Measurements from ENCODE around the gene PHLPP1. TPM values are rescaled to one million over a fixed set of nuclear protein-coding genes. Genes with fewer than 3 reads are reported as not detected.
A peak's percentile ranks its signal among the peaks of the same experiment; 100 is the strongest.

Gene PHLPP1
- total RNA-seq, 1 experiment from 2014 or later = 13.7 TPM

DNA sequence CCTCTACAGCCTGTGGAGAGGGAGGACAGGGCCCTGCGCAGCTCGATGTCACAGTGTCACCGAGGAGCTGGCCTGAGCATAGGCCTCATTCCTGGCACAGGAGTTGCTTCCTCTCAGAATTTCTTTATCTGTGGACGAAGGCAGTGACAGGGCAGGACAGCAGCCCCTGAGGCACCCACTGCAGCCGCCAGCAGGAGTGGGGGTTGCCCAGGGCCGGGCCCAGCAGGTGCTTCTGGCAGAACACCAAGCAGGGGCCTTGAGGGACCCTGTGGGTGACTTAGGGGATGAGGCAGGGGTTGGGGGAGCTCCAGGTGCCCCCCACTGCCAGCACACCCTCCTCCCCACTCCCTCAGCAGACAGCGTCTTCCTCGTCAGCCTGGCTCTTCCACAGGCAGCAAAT is 290.0 kb downstream of the PHLPP1 start:
- TF ChIP-seq EZH2 (IDR thresholded peaks at IDR 0.05; ENCODE audit: borderline replicate concordance, low read depth, low read length, poor library complexity, severe bottlenecking) = no peak
- TF ChIP-seq, protein P1, sequence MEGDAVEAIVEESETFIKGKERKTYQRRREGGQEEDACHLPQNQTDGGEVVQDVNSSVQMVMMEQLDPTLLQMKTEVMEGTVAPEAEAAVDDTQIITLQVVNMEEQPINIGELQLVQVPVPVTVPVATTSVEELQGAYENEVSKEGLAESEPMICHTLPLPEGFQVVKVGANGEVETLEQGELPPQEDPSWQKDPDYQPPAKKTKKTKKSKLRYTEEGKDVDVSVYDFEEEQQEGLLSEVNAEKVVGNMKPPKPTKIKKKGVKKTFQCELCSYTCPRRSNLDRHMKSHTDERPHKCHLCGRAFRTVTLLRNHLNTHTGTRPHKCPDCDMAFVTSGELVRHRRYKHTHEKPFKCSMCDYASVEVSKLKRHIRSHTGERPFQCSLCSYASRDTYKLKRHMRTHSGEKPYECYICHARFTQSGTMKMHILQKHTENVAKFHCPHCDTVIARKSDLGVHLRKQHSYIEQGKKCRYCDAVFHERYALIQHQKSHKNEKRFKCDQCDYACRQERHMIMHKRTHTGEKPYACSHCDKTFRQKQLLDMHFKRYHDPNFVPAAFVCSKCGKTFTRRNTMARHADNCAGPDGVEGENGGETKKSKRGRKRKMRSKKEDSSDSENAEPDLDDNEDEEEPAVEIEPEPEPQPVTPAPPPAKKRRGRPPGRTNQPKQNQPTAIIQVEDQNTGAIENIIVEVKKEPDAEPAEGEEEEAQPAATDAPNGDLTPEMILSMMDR (conservative IDR thresholded peaks at IDR 0.05; ENCODE audit: low read depth, low read length) = no peak
- no peak for DNase-seq (ENCODE audit: low spot score)
- POLR2A ChIA-PET (ENCODE audit: low non-redundant PET) = no interaction called here
- H3K9me3 ChIP-seq (ENCODE audit: low read depth, low read length, poor library complexity, severe bottlenecking) = no peaks in the 10 kb centered on the region
- no peaks in the 10 kb centered on the region for H3K4me1 ChIP-seq (ENCODE audit: insufficient read depth, low read length, poor library complexity, severe bottlenecking)
- H3K4me3 ChIP-seq (ENCODE audit: low read depth, low read length, poor library complexity, severe bottlenecking) = no peak overlapping the region
- H3K36me3 ChIP-seq (ENCODE audit: insufficient read depth, low read length, poor library complexity, severe bottlenecking) = no peaks in the 10 kb centered on the region
- H3K27ac ChIP-seq (ENCODE audit: low read depth, low read length, poor library complexity, severe bottlenecking) = no peak overlapping the region
- no peaks in the 10 kb centered on the region for H3K27me3 ChIP-seq (replicated peaks; ENCODE audit: insufficient read depth, low read depth, low read length, poor library complexity)
- intact Hi-C loops (cut with micrococcal nuclease; ENCODE audit: unreplicated experiment) = no loop called here
- CTCF ChIA-PET = interaction anchor here (0.6 kb wide), 1 partner anchor 12 kb away, joined by 4 read pairs; no protein-coding TSS in a partner anchor
- no TSS peak for BruUV-seq (replicated peaks)

GRCh38 chr18:63007231-63007630 is 291.9 kb downstream of the PHLPP1 start:
- CTCF ChIA-PET = no interaction called here
- Histone ChIP-seq H3K4me1 (ENCODE audit: insufficient read depth, low read length, poor library complexity, severe bottlenecking) (no peaks in the 10 kb centered on the region), H3K27me3 (replicated peaks; ENCODE audit: insufficient read depth, low read depth, low read length, poor library complexity) (no peaks in the 10 kb centered on the region), H3K9me3 (ENCODE audit: low read depth, low read length, poor library complexity, severe bottlenecking) (no peaks in the 10 kb centered on the region), H3K27ac (ENCODE audit: low read depth, low read length, poor library complexity, severe bottlenecking) (no peak overlapping the region), H3K36me3 (ENCODE audit: insufficient read depth, low read length, poor library complexity, severe bottlenecking) (no peaks in the 10 kb centered on the region), H3K4me3 (ENCODE audit: low read depth, low read length, poor library complexity, severe bottlenecking) (no peak overlapping the region)
- POLR2A ChIA-PET (ENCODE audit: low non-redundant PET) = no interaction called here
- DNase-seq (ENCODE audit: low spot score) = no peak
- TF ChIP-seq EZH2 (IDR thresholded peaks at IDR 0.05; ENCODE audit: borderline replicate concordance, low read depth, low read length, poor library complexity, severe bottlenecking) = no peak
- intact Hi-C loops (cut with micrococcal nuclease; ENCODE audit: unreplicated experiment) = no loop called here
- BruUV-seq (replicated peaks) = no TSS peak

GRCh38 chr18:63016270-63016669 is 300.9 kb downstream of the PHLPP1 start:
- no peaks in the 10 kb centered on the region for H3K4me1 ChIP-seq (ENCODE audit: insufficient read depth, low read length, poor library complexity, severe bottlenecking)
- H3K36me3 ChIP-seq (ENCODE audit: insufficient read depth, low read length, poor library complexity, severe bottlenecking) = no peaks in the 10 kb centered on the region
- no peak for TF ChIP-seq EZH2 (IDR thresholded peaks at IDR 0.05; ENCODE audit: borderline replicate concordance, low read depth, low read length, poor library complexity, severe bottlenecking)
- TF ChIP-seq, protein P1 (conservative IDR thresholded peaks at IDR 0.05; ENCODE audit: low read depth, low read length) = peak; percentile 82
- no TSS peak for BruUV-seq (replicated peaks)
- no peaks in the 10 kb centered on the region for H3K27me3 ChIP-seq (replicated peaks; ENCODE audit: insufficient read depth, low read depth, low read length, poor library complexity)
- DNase-seq (ENCODE audit: low spot score) = peak; percentile 84
- ChIA-PET CTCF (interaction anchor here (0.6 to 2.4 kb wide), 11 partner anchors 23 to 572 kb away, joined by 3 to 15 read pairs (median 4); partner anchors contain the start of gene VPS4B), POLR2A (ENCODE audit: low non-redundant PET) (interaction anchor here (0.6 kb wide), 2 partner anchors 164 to 822 kb away, joined by 3 read pairs; no protein-coding TSS in a partner anchor)
- no peak overlapping the region for H3K27ac ChIP-seq (ENCODE audit: low read depth, low read length, poor library complexity, severe bottlenecking)
- peaks cover 3% of the 10 kb centered on the region for H3K9me3 ChIP-seq (ENCODE audit: low read depth, low read length, poor library complexity, severe bottlenecking)
- intact Hi-C loops (cut with micrococcal nuclease; ENCODE audit: unreplicated experiment) = loop anchor here (2.0 to 10.0 kb wide), 5 partner anchors 141 to 559 kb away; no protein-coding TSS in a partner anchor
- H3K4me3 ChIP-seq (ENCODE audit: low read depth, low read length, poor library complexity, severe bottlenecking) = no peak overlapping the region

DNA sequence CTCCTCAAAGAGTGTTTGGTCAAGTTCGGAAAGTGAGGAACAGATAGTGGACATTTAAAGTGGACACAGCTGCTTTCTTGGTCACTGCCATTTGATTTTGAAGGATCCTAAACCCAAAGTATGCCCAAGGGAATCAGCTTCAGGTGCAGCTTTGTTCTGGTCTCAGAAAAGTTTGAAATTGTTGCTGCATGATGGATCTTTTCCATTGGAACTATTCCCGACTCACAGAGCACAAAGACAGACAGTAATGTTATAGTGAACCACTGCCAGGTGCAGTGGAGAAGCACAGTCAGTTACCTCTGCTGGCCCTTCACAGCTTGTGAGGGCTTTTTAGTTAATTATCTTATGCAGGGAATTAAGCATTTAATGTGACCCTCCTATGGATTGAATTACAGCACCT is 301.7 kb downstream of the PHLPP1 start:
- ChIA-PET CTCF (interaction anchor here (0.6 to 2.4 kb wide), 3 partner anchors 422 to 725 kb away, joined by 3 to 13 read pairs (median 6); no protein-coding TSS in a partner anchor), POLR2A (ENCODE audit: low non-redundant PET) (no interaction called here)
- intact Hi-C loops (cut with micrococcal nuclease; ENCODE audit: unreplicated experiment) = loop anchor here (2.0 to 10.0 kb wide), 5 partner anchors 140 to 558 kb away; no protein-coding TSS in a partner anchor
- Histone ChIP-seq H3K36me3 (ENCODE audit: insufficient read depth, low read length, poor library complexity, severe bottlenecking) (no peaks in the 10 kb centered on the region), H3K27me3 (replicated peaks; ENCODE audit: insufficient read depth, low read depth, low read length, poor library complexity) (no peaks in the 10 kb centered on the region), H3K4me3 (ENCODE audit: low read depth, low read length, poor library complexity, severe bottlenecking) (no peak overlapping the region), H3K9me3 (ENCODE audit: low read depth, low read length, poor library complexity, severe bottlenecking) (peaks cover 3% of the 10 kb centered on the region), H3K27ac (ENCODE audit: low read depth, low read length, poor library complexity, severe bottlenecking) (no peak overlapping the region), H3K4me1 (ENCODE audit: insufficient read depth, low read length, poor library complexity, severe bottlenecking) (no peaks in the 10 kb centered on the region)
- BruUV-seq (replicated peaks) = no TSS peak
- TF ChIP-seq EZH2 (IDR thresholded peaks at IDR 0.05; ENCODE audit: borderline replicate concordance, low read depth, low read length, poor library complexity, severe bottlenecking) = no peak
- TF ChIP-seq, protein P1 (conservative IDR thresholded peaks at IDR 0.05; ENCODE audit: low read depth, low read length) = no peak
- no peak for DNase-seq (ENCODE audit: low spot score)
